ENCODE data around the gene UBE2N.
A peak's percentile ranks its signal among the peaks of the same experiment; 100 is the strongest.

Gene UBE2N

GRCh38 chr12:93425736-93426411 is 15.9 kb downstream of the UBE2N start:
- H3K36me3 ChIP-seq (ENCODE audit: low read length), result no peaks in the 10 kb centered on the region
- H3K4me3 ChIP-seq (ENCODE audit: insufficient read depth, low read length, poor library complexity, severe bottlenecking), result no peak overlapping the region
- TF ChIP-seq EZH2phosphoT487 (conservative IDR thresholded peaks at IDR 0.05; ENCODE audit: low read length) (no peak), CTCF (IDR thresholded peaks at IDR 0.05; ENCODE audit: insufficient read depth, low read length, poor library complexity, severe bottlenecking) (no peak)

GRCh38 chr12:93422050-93422449 is 19.7 kb downstream of the UBE2N start:
- no peak overlapping the region for H3K27ac ChIP-seq (ENCODE audit: low read depth, low read length)

More at GRCh38 chr12:93425736-93426411, 15.9 kb downstream of the UBE2N start:
- Histone ChIP-seq H3F3A (ENCODE audit: insufficient read depth) (peaks cover 7% of the 10 kb centered on the region; the same call in 1 of the 2 replicates), H3K9me2 (replicated peaks; ENCODE audit: insufficient read depth, low read length) (no peaks in the 10 kb centered on the region), H3K9me3 (ENCODE audit: insufficient read depth, low read length) (no peaks in the 10 kb centered on the region), H3K4me2 (ENCODE audit: low read depth, low read length, poor library complexity, severe bottlenecking) (peak overlapping the region; percentile 31), H2AFZ (ENCODE audit: low read depth, low read length, severe bottlenecking) (no peak overlapping the region), H3K27me3 (ENCODE audit: low read length) (no peaks in the 10 kb centered on the region), H3K79me2 (ENCODE audit: insufficient read depth, low read length) (peaks cover 99% of the 10 kb centered on the region), H4K20me1 (ENCODE audit: low read depth, low read length) (peaks cover 58% of the 10 kb centered on the region), H3K9ac (ENCODE audit: low read length) (no peak overlapping the region), H3K27ac (ENCODE audit: low read depth, low read length) (peak overlapping the region; percentile 25)

GRCh38 chr12:93419388-93420034 is 22.2 kb downstream of the UBE2N start:
- no peak overlapping the region for H3K9ac ChIP-seq (ENCODE audit: low read length)
- H3K4me3 ChIP-seq (ENCODE audit: insufficient read depth, low read length, poor library complexity, severe bottlenecking), result no peak overlapping the region
- peak; percentile 49 for TF ChIP-seq CTCF (IDR thresholded peaks at IDR 0.05; ENCODE audit: insufficient read depth, low read length, poor library complexity, severe bottlenecking)
- no peak for TF ChIP-seq EZH2phosphoT487 (conservative IDR thresholded peaks at IDR 0.05; ENCODE audit: low read length)
- H3K79me2 ChIP-seq (ENCODE audit: insufficient read depth, low read length), result peaks cover 99% of the 10 kb centered on the region
- peaks cover 77% of the 10 kb centered on the region for H4K20me1 ChIP-seq (ENCODE audit: low read depth, low read length)
- H3K9me3 ChIP-seq (ENCODE audit: insufficient read depth, low read length), result no peaks in the 10 kb centered on the region
- peak overlapping the region; percentile 8; the same call in 1 of the 2 replicates for H3K27ac ChIP-seq (ENCODE audit: low read depth, low read length)
- no peaks in the 10 kb centered on the region for H3K36me3 ChIP-seq (ENCODE audit: low read length)
- no peaks in the 10 kb centered on the region for H3K27me3 ChIP-seq (ENCODE audit: low read length)
- H2AFZ ChIP-seq (ENCODE audit: low read depth, low read length, severe bottlenecking), result no peak overlapping the region
- peaks cover 21% of the 10 kb centered on the region; the same call in 1 of the 2 replicates for H3F3A ChIP-seq (ENCODE audit: insufficient read depth)
- H3K4me2 ChIP-seq (ENCODE audit: low read depth, low read length, poor library complexity, severe bottlenecking), result no peak overlapping the region
- H3K9me2 ChIP-seq (replicated peaks; ENCODE audit: insufficient read depth, low read length), result no peaks in the 10 kb centered on the region

More at GRCh38 chr12:93422050-93422449, 19.7 kb downstream of the UBE2N start:
- Histone ChIP-seq H4K20me1 (ENCODE audit: low read depth, low read length) (peaks cover 63% of the 10 kb centered on the region), H2AFZ (ENCODE audit: low read depth, low read length, severe bottlenecking) (no peak overlapping the region), H3K9me3 (ENCODE audit: insufficient read depth, low read length) (no peaks in the 10 kb centered on the region), H3K4me3 (ENCODE audit: insufficient read depth, low read length, poor library complexity, severe bottlenecking) (no peak overlapping the region), H3K79me2 (ENCODE audit: insufficient read depth, low read length) (peaks cover 99% of the 10 kb centered on the region), H3K9me2 (replicated peaks; ENCODE audit: insufficient read depth, low read length) (no peaks in the 10 kb centered on the region), H3K9ac (ENCODE audit: low read length) (no peak overlapping the region), H3F3A (ENCODE audit: insufficient read depth) (peaks cover 21% of the 10 kb centered on the region; the same call in 1 of the 2 replicates), H3K27me3 (ENCODE audit: low read length) (no peaks in the 10 kb centered on the region), H3K36me3 (ENCODE audit: low read length) (no peaks in the 10 kb centered on the region), H3K4me2 (ENCODE audit: low read depth, low read length, poor library complexity, severe bottlenecking) (peak overlapping the region; percentile 12)
- TF ChIP-seq EZH2phosphoT487 (conservative IDR thresholded peaks at IDR 0.05; ENCODE audit: low read length) (no peak), CTCF (IDR thresholded peaks at IDR 0.05; ENCODE audit: insufficient read depth, low read length, poor library complexity, severe bottlenecking) (no peak)
